Mesangial cell (primary cell): ENCODE data around the gene ZNF710. TPM values are rescaled to one million over a fixed set of nuclear protein-coding genes. Genes with fewer than 3 reads are reported as not detected.

Experiments
- total RNA-seq: library from RNA; depleted of rRNA; stranded (reverse); fragments of >200 nt; gene quantifications from 2 replicates; pipeline ENCODE4 v1.2.3, GENCODE V29; 2015

Gene ZNF710
- 12.5 and 14.0 TPM in 2 replicates for total RNA-seq

GRCh38 chr15:90001062-90001682 is at the start of gene ZNF710:
TSS of gene ZNF710 (plus strand) at chr15:90001324. CDS start at chr15:90067138, 65,814 bp downstream.

GRCh38 chr15:90101969-90102890 is 101.1 kb downstream of the ZNF710 start, which contains the start of gene IDH2:
TSS of gene IDH2 (minus strand) at chr15:90102468. CDS start at chr15:90102390, 78 bp downstream.

Other genes with a start within 250 kb of the ZNF710 start
- 0.98 and 1.5 TPM in 2 replicates for gene MESP2, start 225.0 kb upstream of the ZNF710 start, total RNA-seq
- 33.7 and 48.7 TPM in 2 replicates for gene ANPEP, start 186.5 kb upstream of the ZNF710 start, total RNA-seq
- 24.1 and 27.6 TPM in 2 replicates for gene AP3S2, start 107.3 kb upstream of the ZNF710 start, total RNA-seq
- gene ARPIN, start 88.4 kb upstream of the ZNF710 start, total RNA-seq: 9.0 and 13.1 TPM in 2 replicates
- gene IDH2, start 101.1 kb downstream of the ZNF710 start, total RNA-seq: 129 and 142 TPM in 2 replicates
- gene SEMA4B, start 200.0 kb downstream of the ZNF710 start, total RNA-seq: 47.7 and 135 TPM in 2 replicates
- gene CIB1, start 232.6 kb downstream of the ZNF710 start, total RNA-seq: 55.8 and 67.1 TPM in 2 replicates
- gene GDPGP1, start 232.9 kb downstream of the ZNF710 start, total RNA-seq: 7.9 and 8.1 TPM in 2 replicates
- gene TTLL13, start 248.2 kb downstream of the ZNF710 start, total RNA-seq: under 0.01 TPM in 1 of 2 replicates, not detected in the other